Retinal pigment epithelial cell (primary cell): ENCODE results near the gene VAMP1.

Source experiments
- DNase-seq: peaks from one replicate; pipeline ENCODE4 v3.0.0-alpha.2; 2010; ENCODE audit warnings: low read depth
- H3K4me3 ChIP-seq: 2 replicates; pipeline ENCODE4 v1.5.1; 2011; ENCODE audit warnings: mild to moderate bottlenecking, low read length, control low read depth, moderate library complexity
- CTCF ChIP-seq: conservative IDR thresholded peaks from 2 replicates; pipeline ENCODE4 v1.5.1; 2011; ENCODE audit warnings: low read depth, low read length, control low read depth, inconsistent platforms

VAMP1 gene

GRCh38 chr12:6461401-6462233 is 8.9 kb downstream of the VAMP1 start:
- no peak for DNase-seq
- no peak for TF ChIP-seq CTCF
- no peak overlapping the region for H3K4me3 ChIP-seq

GRCh38 chr12:6460751-6461371 is 9.6 kb downstream of the VAMP1 start:
- no peak overlapping the region for H3K4me3 ChIP-seq
- no peak for TF ChIP-seq CTCF
- DNase-seq, result no peak

- no peak for DNase-seq
- TF ChIP-seq CTCF, result no peak
- H3K4me3 ChIP-seq, result no peak overlapping the region
Observed at GRCh38 chr12:6459004-6459337, 11.5 kb downstream of the VAMP1 start.

GRCh38 chr12:6458281-6459003 is 12.0 kb downstream of the VAMP1 start:
- H3K4me3 ChIP-seq, result no peak overlapping the region
- no peak for DNase-seq
- no peak for TF ChIP-seq CTCF

GRCh38 chr12:6457220-6457945 is 13.1 kb downstream of the VAMP1 start:
- H3K4me3 ChIP-seq, result no peak overlapping the region
- no peak for DNase-seq
- TF ChIP-seq CTCF, result no peak

GRCh38 chr12:6452944-6453630 is 17.4 kb downstream of the VAMP1 start:
- H3K4me3 ChIP-seq, result no peak overlapping the region
- no peak for DNase-seq
- TF ChIP-seq CTCF, result no peak
